Endothelial cell of umbilical vein (primary cell): ENCODE measurements around the gene HDX.

Experiments
- CTCF ChIP-seq, 2 donors: IDR thresholded peaks; 1 replicate in 1 of 2; 2 replicates in 1 of 2; pipeline ENCODE4 v1.5.1; 2011; ENCODE audit warnings: low read length in 2 of 2, mild to moderate bottlenecking in 2 of 2, moderate library complexity in 2 of 2, control low read depth in 1 of 2, inconsistent platforms in 1 of 2, low read depth in 1 of 2; ENCODE audit not compliant: insufficient read depth in 1 of 2; ENCODE audit errors: extremely low read depth in 1 of 2
- EZH2 ChIP-seq: IDR thresholded peaks from 2 replicates; pipeline ENCODE4 v1.6.1; 2012; ENCODE audit warnings: borderline replicate concordance, low read depth, mild to moderate bottlenecking, moderate library complexity, low read length, inconsistent platforms; ENCODE audit not compliant: severe bottlenecking
- FOS ChIP-seq: IDR thresholded peaks from 2 replicates; pipeline ENCODE4 v1.6.1; 2011; ENCODE audit warnings: mild to moderate bottlenecking, low read length, moderate library complexity, borderline replicate concordance; ENCODE audit not compliant: insufficient read depth
- GATA2 ChIP-seq: IDR thresholded peaks from 2 replicates; pipeline ENCODE4 v1.7.0; 2011; ENCODE audit warnings: low read depth, mild to moderate bottlenecking, moderate library complexity, mixed read lengths, low read length; ENCODE audit not compliant: insufficient read length, insufficient read depth
- JUN ChIP-seq: IDR thresholded peaks from 2 replicates; pipeline ENCODE4 v1.6.1; 2011; ENCODE audit warnings: borderline replicate concordance, low read depth; ENCODE audit not compliant: insufficient read length, insufficient read depth
- MAX ChIP-seq: IDR thresholded peaks from 2 replicates; pipeline ENCODE4 v1.6.1; 2011; ENCODE audit not compliant: insufficient read depth, insufficient read length
- MYC ChIP-seq: IDR thresholded peaks from one replicate; pipeline ENCODE4 v1.6.1; 2011; ENCODE audit warnings: mild to moderate bottlenecking, low read depth, low read length
- POLR2A ChIP-seq: IDR thresholded peaks from 2 replicates; pipeline ENCODE4 v1.6.1; 2012; ENCODE audit warnings: low read depth, mild to moderate bottlenecking, control low read depth, low read length
- POLR2AphosphoS5 ChIP-seq: IDR thresholded peaks from 2 replicates; pipeline ENCODE4 v1.6.1; 2012; ENCODE audit warnings: low read depth, mild to moderate bottlenecking, control low read depth, low read length, moderate library complexity; ENCODE audit not compliant: insufficient read depth

DNA sequence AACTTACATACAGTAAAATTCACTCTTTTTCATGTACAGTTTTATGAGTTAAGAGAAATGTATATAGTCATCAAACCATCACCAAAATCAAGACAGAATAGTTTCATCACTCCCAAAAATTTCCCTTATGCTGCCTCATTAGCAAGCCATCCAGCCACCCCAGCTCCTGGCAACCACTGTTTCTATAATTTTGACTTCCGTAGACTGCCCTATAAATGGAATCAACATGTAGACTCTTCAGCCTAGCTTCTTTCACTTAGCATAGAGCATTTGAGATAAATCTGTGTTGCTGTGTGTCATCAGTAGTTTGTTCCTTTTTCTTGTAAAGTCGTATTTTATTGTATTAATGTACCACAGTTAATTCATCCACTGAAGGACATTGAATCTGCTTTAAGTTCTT is 23.2 kb downstream of the HDX start:
- no peak for TF ChIP-seq CTCF (IDR thresholded peaks at IDR 0.05; ENCODE audit: extremely low read depth in 1 of 2, insufficient read depth in 1 of 2, low read depth in 1 of 2, low read length in 2 of 2)
- no peak for TF ChIP-seq EZH2
- no peak for TF ChIP-seq POLR2A
- TF ChIP-seq MAX = no peak
- TF ChIP-seq POLR2AphosphoS5 = no peak
- no peak for TF ChIP-seq MYC
- no peak for TF ChIP-seq JUN
- no peak for TF ChIP-seq GATA2
- no peak for TF ChIP-seq FOS
